Measurements from ENCODE around the gene THRB. TPM values are rescaled to one million over a fixed set of nuclear protein-coding genes. Genes with fewer than 3 reads are reported as not detected.
A peak's percentile ranks its signal among the peaks of the same experiment; 100 is the strongest.

THRB gene
- total and polyA plus RNA-seq, 8 donors: 3.6 to 47.3 (median 14.5) TPM

GRCh38 chr3:24512564-24513197, 18.0 kb upstream of the THRB start:
- Histone ChIP-seq H3K9me3 (no peaks in the 10 kb centered on the region), H3K27ac (no peak overlapping the region), H3K36me3 (no peaks in the 10 kb centered on the region), H3K27me3 (no peaks in the 10 kb centered on the region), H3K4me3 (no peak overlapping the region), H3K4me1 (peaks cover 0 to 8% (median 2%) of the 10 kb centered on the region in 4 donors)
- 73 to 95% (median 83%) methylated on average over 5 of the region's 5 CpGs for WGBS, 5 donors
- no peak for DNase-seq
- intact Hi-C loops (cut with DNase I; ENCODE audit: low total_unique reads): no loop called here
- TF ChIP-seq EP300 (IDR thresholded peaks at IDR 0.05): no peak

DNA sequence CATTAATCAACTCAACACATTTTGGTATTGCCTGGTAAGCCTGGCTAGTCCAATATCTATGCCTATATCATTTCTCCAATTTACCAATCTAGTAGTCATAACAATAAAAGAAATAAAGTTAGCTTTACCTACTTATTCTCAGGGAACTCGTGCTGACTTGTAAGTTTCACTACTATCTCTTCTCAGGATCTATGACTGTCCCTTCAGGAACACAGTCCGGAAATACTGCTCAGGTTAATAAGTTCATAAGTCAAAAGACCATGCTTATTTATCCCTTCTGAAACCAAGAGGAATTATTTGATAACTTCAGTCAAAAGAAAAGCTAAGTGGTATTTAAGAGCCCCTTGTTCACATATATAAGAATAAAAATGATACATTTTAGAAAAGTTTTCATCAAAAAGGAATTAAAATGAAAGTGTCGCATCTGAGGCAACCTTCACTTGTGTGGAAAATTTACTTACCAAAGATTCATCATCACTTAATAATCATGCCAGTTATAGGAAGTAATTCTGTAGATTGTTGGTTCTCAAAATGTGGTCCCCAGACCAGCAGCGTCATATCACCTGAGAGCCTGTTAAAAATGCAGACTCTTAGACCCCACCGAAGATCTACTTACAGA, 15.5 kb upstream of the THRB start:
- H3K4me3 ChIP-seq: no peak overlapping the region
- no peak overlapping the region for H3K27ac ChIP-seq
- no peaks in the 10 kb centered on the region for H3K27me3 ChIP-seq
- no peaks in the 10 kb centered on the region for H3K36me3 ChIP-seq
- 82 to 88% (median 86%) methylated on average over 5 of the region's 5 CpGs for WGBS, 5 donors
- no peaks in the 10 kb centered on the region for H3K9me3 ChIP-seq
- no peak for DNase-seq
- intact Hi-C loops (cut with DNase I; ENCODE audit: low total_unique reads): no loop called here
- TF ChIP-seq, protein P1, sequence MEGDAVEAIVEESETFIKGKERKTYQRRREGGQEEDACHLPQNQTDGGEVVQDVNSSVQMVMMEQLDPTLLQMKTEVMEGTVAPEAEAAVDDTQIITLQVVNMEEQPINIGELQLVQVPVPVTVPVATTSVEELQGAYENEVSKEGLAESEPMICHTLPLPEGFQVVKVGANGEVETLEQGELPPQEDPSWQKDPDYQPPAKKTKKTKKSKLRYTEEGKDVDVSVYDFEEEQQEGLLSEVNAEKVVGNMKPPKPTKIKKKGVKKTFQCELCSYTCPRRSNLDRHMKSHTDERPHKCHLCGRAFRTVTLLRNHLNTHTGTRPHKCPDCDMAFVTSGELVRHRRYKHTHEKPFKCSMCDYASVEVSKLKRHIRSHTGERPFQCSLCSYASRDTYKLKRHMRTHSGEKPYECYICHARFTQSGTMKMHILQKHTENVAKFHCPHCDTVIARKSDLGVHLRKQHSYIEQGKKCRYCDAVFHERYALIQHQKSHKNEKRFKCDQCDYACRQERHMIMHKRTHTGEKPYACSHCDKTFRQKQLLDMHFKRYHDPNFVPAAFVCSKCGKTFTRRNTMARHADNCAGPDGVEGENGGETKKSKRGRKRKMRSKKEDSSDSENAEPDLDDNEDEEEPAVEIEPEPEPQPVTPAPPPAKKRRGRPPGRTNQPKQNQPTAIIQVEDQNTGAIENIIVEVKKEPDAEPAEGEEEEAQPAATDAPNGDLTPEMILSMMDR (IDR thresholded peaks at IDR 0.05): no peak
- TF ChIP-seq POLR2AphosphoS5 (IDR thresholded peaks at IDR 0.05) (no peak), POLR2A (IDR thresholded peaks at IDR 0.05) (no peak), EP300 (IDR thresholded peaks at IDR 0.05) (no peak)
- peaks cover 0 to 10% (median 3%) of the 10 kb centered on the region in 4 donors for H3K4me1 ChIP-seq

- intact Hi-C loops (cut with DNase I; ENCODE audit: low total_unique reads): no loop called here
- Histone ChIP-seq H3K36me3 (no peaks in the 10 kb centered on the region), H3K27ac (peak overlapping the region in 1 of 5 donors; percentile 36), H3K27me3 (no peaks in the 10 kb centered on the region), H3K4me3 (no peak overlapping the region), H3K4me1 (peaks cover 0 to 10% (median 3%) of the 10 kb centered on the region in 4 donors), H3K9me3 (no peaks in the 10 kb centered on the region)
- WGBS, 5 donors: 55 to 79% (median 58%) methylated on average over 1 of the region's 1 CpG
- TF ChIP-seq POLR2AphosphoS5 (IDR thresholded peaks at IDR 0.05) (no peak), POLR2A (IDR thresholded peaks at IDR 0.05) (no peak), EP300 (IDR thresholded peaks at IDR 0.05) (no peak)
- TF ChIP-seq, protein P1 (IDR thresholded peaks at IDR 0.05): no peak
- peak in 1 of 2 donors; percentile 43 for DNase-seq
Measured at GRCh38 chr3:24508423-24508839, 13.8 kb upstream of the THRB start.

DNA sequence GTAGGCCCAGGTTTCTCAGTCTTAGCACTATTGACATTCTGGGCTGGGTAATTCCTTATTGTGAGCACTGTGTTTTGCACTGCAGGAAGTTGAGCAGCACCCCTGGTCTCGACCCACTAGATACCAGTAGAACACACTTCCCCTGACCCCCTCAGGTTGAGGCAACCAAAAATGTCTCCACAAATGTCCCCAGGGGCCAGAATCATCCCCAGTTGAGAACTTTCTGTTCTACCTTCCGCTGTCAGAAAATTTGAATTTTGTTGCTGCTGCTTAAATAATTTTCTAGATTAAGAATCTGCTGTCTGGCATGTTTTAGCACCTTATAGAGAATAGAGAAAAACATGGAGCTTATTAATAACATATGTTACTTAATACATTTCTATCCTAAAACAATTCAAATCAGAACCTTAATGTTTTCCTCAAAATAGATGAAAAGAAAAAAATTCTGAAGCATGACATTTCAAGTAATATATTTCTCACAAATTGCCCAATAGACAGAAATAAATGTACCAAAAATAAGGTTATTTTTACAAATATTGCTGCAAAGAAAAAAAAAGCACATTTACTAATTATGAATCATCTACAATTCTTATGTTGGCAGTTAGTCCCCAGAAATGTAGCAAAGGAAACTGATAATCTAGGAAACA, 13.2 kb upstream of the THRB start:
- TF ChIP-seq POLR2AphosphoS5 (IDR thresholded peaks at IDR 0.05) (no peak), EP300 (IDR thresholded peaks at IDR 0.05) (no peak), POLR2A (IDR thresholded peaks at IDR 0.05) (no peak)
- TF ChIP-seq, protein P1 (IDR thresholded peaks at IDR 0.05): no peak
- Histone ChIP-seq H3K36me3 (no peaks in the 10 kb centered on the region), H3K27ac (peak overlapping the region in 2 of 5 donors; percentile 36 to 70), H3K9me3 (no peaks in the 10 kb centered on the region), H3K4me1 (peaks cover 0 to 10% (median 3%) of the 10 kb centered on the region in 4 donors), H3K27me3 (no peaks in the 10 kb centered on the region), H3K4me3 (no peak overlapping the region)
- intact Hi-C loops (cut with DNase I; ENCODE audit: low total_unique reads): no loop called here
- WGBS, 5 donors: 61 to 74% (median 67%) methylated on average over 2 of the region's 2 CpGs
- no peak for DNase-seq
